Activated CD4-positive, alpha-beta T cell treated with anti-CD3 and anti-CD28 coated beads for 48 hours (primary cell): Measurements from ENCODE around the gene BEX2.
A peak's percentile ranks its signal among the peaks of the same experiment; 100 is the strongest.
"Not testable (repeated sequence)": the region's sequence is repeated elsewhere in the genome, so short reads cannot be mapped to it uniquely, and the experiment has no call there.

Source experiments
- DNase-seq: peaks from one replicate; pipeline ENCODE4 v3.0.0-alpha.2; 2020

BEX2 gene

DNA sequence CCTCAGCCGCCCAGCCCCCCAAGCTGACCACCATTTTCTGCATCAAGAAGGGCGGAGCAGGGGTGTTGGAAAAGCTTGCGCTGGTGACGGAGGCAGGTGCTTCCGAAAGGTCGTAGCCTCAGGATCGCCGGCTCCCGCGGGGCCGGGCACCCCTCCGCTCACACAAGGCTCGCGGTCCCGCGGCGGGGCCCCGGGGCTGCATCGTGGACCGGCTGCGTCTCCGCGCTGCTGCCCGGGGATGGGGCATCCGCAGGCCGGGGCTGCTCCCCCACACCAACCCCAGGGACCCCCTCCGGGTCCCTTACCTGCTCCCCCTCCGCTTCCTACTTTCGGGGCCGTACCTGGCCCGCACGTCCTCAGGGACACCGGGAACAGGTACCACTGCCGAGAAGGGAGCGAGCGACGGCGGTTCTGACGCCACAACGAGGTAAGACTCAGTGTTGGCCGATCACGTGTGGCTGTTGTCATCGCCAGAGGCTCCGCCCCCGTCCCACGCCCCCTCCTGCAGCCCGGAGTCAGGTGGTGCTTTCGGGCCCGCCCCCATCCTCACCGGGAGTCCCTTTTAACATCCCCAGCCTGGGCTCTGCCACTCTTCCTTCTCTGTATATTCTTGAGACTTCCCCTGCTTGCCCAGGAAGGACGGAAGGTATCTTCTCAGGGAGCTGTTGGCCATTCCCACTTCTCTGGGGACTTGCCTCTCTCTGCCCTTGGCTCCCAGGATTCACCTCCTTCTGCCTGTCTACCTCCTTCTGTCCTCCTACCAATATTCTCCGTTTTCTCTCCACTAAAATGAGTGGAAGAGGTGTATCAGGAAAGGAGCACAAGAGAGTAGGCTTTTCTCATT, at the start of gene BEX2:
TSS of gene BEX2 (minus strand) at position 436 of the 844 bp plus-strand sequence. CDS start 1,014 bp downstream, outside the sequence.
- DNase-seq: peak; percentile 89

GRCh38 chrX:103360092-103360491, 49.3 kb upstream of the BEX2 start:
- DNase-seq: no peak

DNA sequence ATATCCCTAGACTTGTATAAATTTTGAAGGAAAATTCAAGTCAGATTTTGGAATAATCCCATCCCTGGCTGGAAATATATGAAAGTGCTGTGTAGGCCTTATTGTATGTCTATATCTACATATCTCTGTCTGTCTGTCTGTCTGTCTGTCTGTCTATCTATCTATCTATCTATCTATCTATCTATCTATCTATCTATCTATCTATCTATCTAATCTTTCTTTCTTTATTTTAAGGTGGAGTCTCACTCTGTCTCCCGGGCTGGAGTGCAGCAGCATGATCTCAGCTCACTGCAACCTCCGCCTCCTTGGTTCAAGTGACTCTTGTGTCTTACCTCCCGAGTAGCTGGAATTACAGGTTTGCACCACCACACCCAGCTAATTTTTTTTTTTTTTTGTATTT, 48.8 kb upstream of the BEX2 start:
- not testable (repeated sequence) for DNase-seq

GRCh38 chrX:103357871-103358270, 47.1 kb upstream of the BEX2 start:
- DNase-seq: no peak

DNA sequence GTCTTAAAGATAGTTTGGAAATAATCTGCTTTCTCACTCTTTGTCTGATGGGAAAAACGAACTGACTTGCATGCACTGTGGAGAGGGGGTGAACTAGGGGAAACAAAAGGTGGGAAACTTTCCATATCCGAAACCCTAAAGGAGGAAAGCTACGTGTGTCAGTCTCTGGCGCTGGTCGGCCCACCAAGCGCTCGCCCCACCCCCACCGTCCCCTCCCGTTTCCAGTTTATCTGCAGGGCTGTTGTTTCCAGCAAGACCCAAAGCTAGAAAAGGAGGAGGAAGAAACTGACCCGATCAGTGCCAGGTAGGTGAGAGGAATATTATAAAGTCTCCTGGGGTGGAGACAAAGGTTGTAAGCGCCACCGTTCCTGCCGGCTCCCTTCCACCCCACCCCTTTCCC, 46.1 kb upstream of the BEX2 start:
- no peak for DNase-seq

DNA sequence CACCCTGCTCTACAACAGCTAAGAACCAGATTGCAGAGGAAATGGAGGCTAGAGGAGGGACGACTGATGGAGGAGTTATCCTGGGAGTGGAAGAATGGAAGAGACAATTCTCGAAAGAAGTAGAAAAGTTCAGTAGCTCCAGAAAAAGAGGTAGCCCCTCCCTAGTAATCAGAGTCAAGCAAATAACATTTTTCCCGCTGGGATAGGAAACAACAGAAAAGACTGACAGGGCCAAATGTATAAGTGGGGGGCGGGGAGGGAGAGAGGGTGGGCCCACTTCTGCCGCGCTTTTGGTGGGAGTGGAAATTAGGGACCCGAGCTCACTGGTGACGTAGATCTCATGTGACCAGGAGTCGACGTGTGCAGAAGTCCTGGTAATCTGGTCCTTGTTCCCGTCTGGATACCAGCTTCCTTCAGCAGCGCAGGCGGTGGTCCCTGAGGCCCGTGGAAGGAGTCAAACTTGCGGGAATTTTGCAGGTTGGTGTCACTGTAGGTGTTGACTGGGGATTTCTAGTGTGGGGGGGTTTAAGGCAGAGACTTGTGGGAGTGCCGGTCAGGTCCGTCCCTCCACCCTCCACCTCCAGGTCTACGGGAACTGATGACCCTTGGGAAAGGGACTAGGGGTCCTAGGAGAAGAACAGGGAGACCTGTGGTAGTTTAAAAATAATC, 45.5 kb upstream of the BEX2 start, which contains the start of gene TCEAL9:
TSS of gene TCEAL9 (plus strand) at position 377 of the 669 bp plus-strand sequence. CDS start 1,179 bp downstream, outside the sequence.
- DNase-seq: no peak

DNA sequence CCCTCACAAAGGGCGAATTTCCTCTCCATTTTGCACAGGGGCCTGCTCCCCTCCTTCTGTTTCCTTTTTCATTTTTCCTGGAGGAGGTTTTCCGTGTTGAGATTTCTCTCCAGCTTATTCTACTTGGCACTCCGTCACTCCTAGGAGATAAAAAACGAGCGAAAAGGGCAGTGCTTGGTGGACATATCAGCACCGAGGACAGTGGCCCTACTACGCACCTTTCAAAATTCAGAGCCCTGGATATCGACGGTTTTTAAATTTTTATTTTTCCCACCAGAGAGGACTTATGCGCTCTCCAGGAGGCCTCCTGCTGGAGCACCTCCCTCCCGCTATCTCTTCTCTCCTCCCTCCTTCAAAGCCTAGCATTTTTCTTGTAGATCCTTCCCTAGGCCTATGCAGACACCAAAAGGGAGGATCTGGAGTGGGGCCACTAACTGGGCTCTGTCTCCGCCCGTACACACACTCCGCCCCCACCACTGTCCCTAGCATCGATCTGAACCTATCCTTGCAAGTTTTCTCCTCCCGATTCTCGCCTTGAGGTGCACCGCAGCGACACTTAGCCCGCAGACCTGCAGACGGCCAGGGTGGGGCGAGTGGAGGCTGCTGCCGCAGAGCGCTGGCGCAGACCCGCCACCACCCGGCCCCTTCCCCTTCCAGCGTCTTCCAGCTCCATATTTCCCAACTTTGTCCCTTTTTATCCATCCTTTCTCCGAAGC, 37.0 kb upstream of the BEX2 start:
- DNase-seq: no peak

- no peak for DNase-seq
Measured at GRCh38 chrX:103344606-103345005, 33.8 kb upstream of the BEX2 start.

DNA sequence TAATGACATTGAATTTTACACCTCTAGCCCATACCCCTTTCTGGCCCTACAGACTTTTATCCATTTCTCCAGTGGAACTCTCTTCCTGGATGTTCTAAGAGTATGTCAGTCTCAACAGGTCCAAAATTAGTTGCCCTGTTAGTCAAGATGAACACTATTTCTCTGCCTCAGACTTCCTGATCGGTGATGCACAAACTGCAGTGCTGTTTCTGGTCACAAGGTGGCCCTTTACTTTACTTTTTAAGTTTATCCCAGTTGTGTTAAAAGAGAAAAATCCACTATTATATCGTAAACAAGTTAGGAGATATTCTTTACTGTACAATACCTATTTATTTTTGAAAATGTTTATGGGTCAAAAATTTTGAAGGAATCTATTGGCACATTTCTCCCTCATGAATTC, 32.3 kb upstream of the BEX2 start:
- DNase-seq: peak; percentile 40

DNA sequence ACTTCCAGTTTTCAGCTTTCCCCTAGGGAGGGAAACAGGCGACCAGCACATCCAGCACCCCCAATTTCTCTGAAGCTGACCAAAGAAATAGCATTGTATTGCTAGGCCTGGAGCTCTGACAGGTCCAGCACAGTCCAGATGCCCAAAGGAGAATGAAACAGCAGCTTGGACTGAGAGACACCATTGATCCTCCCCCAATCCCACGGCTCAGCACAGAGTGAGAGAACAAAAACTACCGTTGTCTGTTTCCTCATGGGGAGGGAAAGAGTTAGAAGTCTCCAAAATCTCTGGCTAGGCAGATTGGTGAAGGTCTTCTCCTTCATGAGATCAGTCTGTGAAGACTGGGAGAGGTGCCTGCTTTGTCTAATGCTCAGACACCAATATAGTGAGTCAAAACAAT, 27.9 kb upstream of the BEX2 start:
- DNase-seq: no peak

- no peak for DNase-seq
Measured at GRCh38 chrX:103330681-103331288, 20.0 kb upstream of the BEX2 start.

DNA sequence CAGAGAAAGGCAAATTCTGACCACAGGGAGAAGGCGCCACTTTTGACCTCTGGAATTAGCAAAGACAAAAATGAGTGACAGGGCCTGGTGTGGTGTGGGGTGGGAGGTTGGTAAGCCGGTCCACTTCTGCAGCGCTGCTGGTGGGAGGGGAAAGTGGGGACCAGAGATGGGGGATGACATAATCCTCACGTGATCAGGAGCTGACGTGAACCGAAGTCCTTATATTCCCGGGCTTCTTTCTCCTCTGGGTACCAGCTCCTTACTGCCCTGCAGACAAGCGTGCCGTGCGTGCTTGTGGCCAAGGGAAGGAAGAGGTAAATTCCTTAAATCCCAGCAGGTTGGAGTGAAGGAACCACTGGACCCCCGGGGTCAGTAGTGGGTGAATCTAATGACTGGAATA, 19.2 kb upstream of the BEX2 start, which contains the start of gene TCEAL7:
TSS of gene TCEAL7 (plus strand) at position 249 of the 400 bp plus-strand sequence. CDS start 1,165 bp downstream, outside the sequence.
- no peak for DNase-seq

DNA sequence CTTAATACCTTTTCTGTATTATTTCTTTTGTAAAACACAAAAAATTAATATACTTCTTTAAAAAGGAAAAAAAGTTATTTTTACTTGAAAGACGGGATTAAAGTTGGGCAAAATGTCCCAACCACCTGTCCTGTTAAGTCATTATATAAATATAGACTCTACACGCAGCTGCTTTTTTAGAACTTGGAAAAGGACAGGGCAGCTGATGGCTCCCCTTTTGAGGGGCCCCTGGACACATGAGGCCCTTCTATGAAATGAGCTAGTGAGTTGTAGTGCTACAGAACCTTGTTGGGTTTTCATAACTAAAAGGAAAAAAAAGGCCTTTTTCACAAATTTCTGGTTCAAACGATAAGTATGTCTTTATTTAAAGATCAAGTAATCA, 600 bp upstream of the BEX2 start:
- DNase-seq: no peak

- DNase-seq: peak; percentile 3
Measured at GRCh38 chrX:103309860-103310554, 783 bp downstream of the BEX2 start.

- not testable (repeated sequence) for DNase-seq
Measured at GRCh38 chrX:103305666-103306065, 5.1 kb downstream of the BEX2 start.

DNA sequence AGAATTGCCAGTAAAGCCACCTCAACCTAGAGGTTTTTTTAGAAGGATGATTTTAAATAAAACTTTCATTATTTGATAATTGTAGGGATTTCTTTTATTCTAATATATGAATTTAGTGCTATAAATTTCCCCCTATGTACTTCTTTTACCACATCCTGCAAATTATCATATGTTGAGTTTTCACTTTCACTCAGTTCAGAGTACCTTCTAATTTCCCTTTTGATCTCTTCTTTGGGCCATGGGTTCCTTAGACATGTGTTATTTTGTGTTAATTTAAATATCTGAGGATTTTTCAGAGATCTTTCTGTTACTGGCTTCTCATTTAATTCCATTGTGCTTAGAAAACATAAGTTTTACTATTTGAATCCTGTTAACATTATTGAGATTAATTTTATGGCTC, 6.1 kb downstream of the BEX2 start:
- DNase-seq: no peak

- DNase-seq: no peak
Measured at GRCh38 chrX:103293118-103293517, 17.7 kb downstream of the BEX2 start.

GRCh38 chrX:103279624-103280023, 31.2 kb downstream of the BEX2 start:
- DNase-seq: no peak

DNA sequence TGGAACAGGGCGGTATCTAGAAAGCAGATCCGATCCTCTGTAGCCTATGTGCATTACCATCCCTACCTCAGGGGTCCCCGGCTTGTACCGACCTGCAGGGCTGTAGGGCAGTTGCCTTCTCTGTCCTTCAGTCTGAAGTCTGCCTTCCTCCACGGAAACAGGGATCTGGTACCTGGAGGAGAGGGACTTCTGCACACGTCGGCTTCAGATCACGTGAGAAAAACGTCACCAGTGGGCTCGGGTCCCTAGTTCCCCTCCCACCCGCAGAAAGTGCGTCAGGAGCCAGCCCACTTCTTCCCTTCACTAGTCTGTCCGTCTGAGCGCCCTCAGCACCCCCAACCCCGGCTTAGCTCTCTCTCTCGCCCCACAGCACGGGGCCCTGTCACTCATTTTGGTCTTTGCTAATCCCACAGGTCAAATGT, 34.2 kb downstream of the BEX2 start, which contains the start of gene TCEAL5:
TSS of gene TCEAL5 (minus strand) at position 170 of the 422 bp plus-strand sequence. CDS start 2,187 bp downstream, outside the sequence.
- DNase-seq: no peak

DNA sequence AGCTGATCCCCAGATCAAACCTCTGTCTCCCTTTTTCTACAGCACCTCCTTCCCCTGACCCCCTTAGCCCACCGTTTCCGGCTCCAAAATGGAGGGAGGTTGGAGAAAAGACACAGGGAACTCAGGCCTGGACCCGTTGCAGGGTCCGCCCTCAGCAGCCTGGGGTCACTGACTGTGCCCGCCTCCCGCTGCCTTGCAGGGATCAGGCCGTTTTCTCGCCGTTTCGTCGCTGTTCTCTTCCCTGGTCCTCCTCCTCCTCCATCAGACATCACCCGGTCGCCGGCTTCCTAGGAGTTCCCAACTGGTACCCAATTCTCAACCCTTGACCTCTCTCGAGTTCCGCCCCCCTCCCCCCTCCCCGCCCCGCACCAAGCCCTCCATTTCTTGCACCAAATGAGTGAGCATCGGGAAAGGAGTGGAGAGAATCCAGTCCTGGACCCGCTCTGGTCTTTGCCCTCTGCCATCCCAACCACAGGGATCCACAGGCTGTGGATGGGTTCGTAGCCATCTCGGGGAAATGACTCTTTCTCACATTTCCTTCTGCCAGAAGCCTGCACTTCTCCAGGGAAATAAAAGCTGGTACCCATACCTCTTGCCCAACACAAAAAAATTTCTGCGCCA, 34.7 kb downstream of the BEX2 start:
- no peak for DNase-seq

DNA sequence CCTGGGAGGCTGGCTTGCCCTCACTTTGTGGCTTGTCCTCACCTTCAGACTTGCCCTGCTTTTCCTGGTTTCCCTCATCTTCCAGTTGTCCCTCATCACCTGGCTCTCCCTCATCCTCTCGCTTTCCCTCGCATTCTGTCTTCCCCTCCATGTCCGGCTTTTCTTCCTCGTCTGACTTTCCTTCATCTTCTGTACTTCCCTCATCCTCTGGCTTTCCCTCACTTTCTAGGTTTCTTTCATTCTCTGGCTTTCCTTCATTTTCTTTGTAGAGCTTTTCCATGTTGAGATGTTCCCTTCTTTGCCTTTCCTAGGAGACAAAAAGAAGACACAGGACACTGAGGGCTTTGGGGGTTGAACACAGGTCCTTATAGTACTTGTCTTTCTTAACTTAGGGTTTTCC, 36.5 kb downstream of the BEX2 start:
- DNase-seq: no peak
